Astrocyte of the spinal cord (primary cell): ENCODE data around the gene BBIP1.

Experiments used
- DNase-seq: peaks from one replicate; pipeline ENCODE4 v3.0.0; 2011; ENCODE audit warnings: low read depth, low spot score
- H3K4me3 ChIP-seq: 2 replicates; pipeline ENCODE4 v1.5.1; 2011; ENCODE audit warnings: low read depth, mild to moderate bottlenecking, low read length, moderate library complexity
- in situ Hi-C: cut with HindIII; loops from 2 replicates; pipeline ENCODE4 v1.10.0; 2017; ENCODE audit warnings: low sequenced_read_pairs
- TF ChIP-seq, protein P1 (sequence below): IDR thresholded peaks from 2 replicates; pipeline ENCODE4 v1.5.1; 2012; ENCODE audit warnings: low read depth, mild to moderate bottlenecking, low read length, inconsistent platforms

The BBIP1 gene

GRCh38 chr10:110861930-110862649, 56.9 kb downstream of the BBIP1 start:
- in situ Hi-C loops = no loop called here
- DNase-seq = peak; percentile 8
- no peak overlapping the region for H3K4me3 ChIP-seq
- TF ChIP-seq, protein P1, sequence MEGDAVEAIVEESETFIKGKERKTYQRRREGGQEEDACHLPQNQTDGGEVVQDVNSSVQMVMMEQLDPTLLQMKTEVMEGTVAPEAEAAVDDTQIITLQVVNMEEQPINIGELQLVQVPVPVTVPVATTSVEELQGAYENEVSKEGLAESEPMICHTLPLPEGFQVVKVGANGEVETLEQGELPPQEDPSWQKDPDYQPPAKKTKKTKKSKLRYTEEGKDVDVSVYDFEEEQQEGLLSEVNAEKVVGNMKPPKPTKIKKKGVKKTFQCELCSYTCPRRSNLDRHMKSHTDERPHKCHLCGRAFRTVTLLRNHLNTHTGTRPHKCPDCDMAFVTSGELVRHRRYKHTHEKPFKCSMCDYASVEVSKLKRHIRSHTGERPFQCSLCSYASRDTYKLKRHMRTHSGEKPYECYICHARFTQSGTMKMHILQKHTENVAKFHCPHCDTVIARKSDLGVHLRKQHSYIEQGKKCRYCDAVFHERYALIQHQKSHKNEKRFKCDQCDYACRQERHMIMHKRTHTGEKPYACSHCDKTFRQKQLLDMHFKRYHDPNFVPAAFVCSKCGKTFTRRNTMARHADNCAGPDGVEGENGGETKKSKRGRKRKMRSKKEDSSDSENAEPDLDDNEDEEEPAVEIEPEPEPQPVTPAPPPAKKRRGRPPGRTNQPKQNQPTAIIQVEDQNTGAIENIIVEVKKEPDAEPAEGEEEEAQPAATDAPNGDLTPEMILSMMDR = no peak

DNA sequence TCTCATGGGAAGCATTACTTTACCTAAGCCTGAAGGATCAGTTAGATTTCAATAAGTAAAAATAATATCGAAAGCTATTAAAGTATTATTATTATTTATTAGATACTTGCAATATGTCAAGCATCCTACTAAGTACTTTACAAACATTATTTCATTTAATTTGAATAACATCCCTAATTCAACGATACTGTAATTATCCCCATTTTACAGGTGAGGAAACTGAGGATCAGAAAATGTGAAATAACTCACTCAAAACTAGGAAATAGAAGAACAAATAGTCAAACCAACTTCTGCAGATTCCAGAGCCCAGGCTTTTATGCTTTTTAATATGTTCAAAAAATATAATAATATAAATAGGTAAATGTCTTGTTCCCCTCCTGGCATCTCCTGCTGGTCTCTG, 57.5 kb downstream of the BBIP1 start:
- DNase-seq = no peak
- in situ Hi-C loops = no loop called here
- H3K4me3 ChIP-seq = no peak overlapping the region
- TF ChIP-seq, protein P1 = no peak

GRCh38 chr10:110860576-110861241, 58.3 kb downstream of the BBIP1 start:
- in situ Hi-C loops = no loop called here
- H3K4me3 ChIP-seq = no peak overlapping the region
- TF ChIP-seq, protein P1 = no peak
- no peak for DNase-seq

DNA sequence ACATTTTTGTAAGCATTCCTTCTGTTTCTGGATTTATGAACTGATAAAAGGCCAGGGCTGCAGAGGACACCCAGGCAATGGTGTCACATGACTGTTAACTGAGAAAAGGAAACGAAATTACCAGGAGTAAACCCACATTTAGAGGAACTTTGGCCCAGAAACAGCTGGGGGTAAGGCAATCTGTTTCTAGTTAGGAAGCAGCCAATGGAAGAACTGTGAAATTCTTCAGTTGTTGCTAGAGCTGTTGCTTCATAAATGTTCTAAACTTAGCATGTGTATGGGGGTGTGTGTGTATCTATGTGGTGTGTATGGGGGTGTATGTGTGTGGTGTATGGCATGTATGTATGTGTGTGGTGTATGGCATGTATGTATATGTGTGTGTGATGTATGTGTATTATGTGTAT, 59.0 kb downstream of the BBIP1 start:
- H3K4me3 ChIP-seq = no peak overlapping the region
- peak; percentile 74 for DNase-seq

GRCh38 chr10:110859206-110859972, 59.6 kb downstream of the BBIP1 start:
- in situ Hi-C loops = no loop called here
- DNase-seq = no peak
- no peak overlapping the region for H3K4me3 ChIP-seq

More for the DNA sequence above, 59.0 kb downstream of the BBIP1 start:
- in situ Hi-C loops = no loop called here
- TF ChIP-seq, protein P1 = no peak

More at GRCh38 chr10:110859206-110859972, 59.6 kb downstream of the BBIP1 start:
- TF ChIP-seq, protein P1 = no peak
